GM23248 (cell line): Measurements from ENCODE around the gene ADGRL3.

Experiments
- EZH2 ChIP-seq: fragments of 200-600 bp; sonication (generic); IDR thresholded peaks from 2 replicates; pipeline ENCODE4 v1.6.1; 2018; ENCODE audit warnings: antibody characterized with exemption, mild to moderate bottlenecking; ENCODE audit not compliant: insufficient read depth, poor library complexity, severe bottlenecking
- EZH2phosphoT487 ChIP-seq: fragments of 200-600 bp; sonication (generic); IDR thresholded peaks from 2 replicates; pipeline ENCODE4 v1.6.1; 2018; ENCODE audit warnings: antibody characterized with exemption, moderate library complexity, mild to moderate bottlenecking, low read depth; ENCODE audit not compliant: insufficient read depth

DNA sequence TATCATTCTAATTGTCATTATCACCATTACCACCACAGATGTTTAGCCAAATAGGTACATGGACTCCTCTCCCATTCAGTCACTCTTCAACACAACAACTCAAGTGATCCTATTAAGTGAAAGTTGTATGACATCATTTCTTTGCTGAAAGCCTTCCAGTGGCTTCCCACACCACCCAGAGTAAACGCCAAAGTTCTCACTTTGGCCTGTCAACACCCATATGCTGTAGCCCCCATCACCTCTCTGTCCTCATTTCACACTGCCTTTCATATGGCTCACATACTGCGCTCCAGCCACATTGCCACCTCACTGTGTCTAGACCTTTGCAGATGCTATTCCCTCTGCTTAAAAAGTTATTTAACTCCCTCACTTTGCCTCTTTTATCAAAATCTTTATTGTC lies 682.3 kb downstream of the ADGRL3 start:
- TF ChIP-seq EZH2, result no peak
- TF ChIP-seq EZH2phosphoT487, result no peak
